DOHH2 (cell line): ENCODE measurements around the gene TP63.

Experiments
- EZH2phosphoT487 ChIP-seq: fragments of 200-600 bp; sonication (generic); IDR thresholded peaks from 2 replicates; pipeline ENCODE4 v1.6.1; 2017; ENCODE audit warnings: borderline replicate concordance, mild to moderate bottlenecking, antibody characterized with exemption, low read length, moderate library complexity, mixed read lengths
- TF ChIP-seq, protein P1 (sequence below): fragments of 200-600 bp; sonication (generic); IDR thresholded peaks from one replicate; pipeline ENCODE4 v1.5.1; 2014; ENCODE audit warnings: antibody characterized with exemption, mild to moderate bottlenecking, low read depth, low read length; ENCODE audit not compliant: poor library complexity, severe bottlenecking

DNA sequence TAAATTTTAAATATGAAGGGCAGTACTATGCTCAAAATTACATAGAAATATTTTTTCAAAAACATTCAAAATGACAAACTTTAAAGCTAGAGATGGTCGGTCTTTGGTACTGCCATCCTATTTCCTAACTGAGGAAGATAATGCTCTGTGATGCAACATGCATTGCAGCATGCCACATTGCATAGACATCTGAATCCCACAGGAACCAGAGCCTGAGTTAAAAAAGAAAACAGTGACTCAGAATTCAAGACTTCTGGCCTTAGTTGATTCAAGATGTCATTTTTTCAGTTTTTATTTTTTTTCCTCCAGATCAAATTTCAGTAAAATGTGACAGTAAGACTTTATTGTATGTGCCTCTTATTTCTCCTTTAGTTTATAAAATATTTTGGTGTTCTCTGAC lies 33.1 kb downstream of the TP63 start:
- TF ChIP-seq, protein P1, sequence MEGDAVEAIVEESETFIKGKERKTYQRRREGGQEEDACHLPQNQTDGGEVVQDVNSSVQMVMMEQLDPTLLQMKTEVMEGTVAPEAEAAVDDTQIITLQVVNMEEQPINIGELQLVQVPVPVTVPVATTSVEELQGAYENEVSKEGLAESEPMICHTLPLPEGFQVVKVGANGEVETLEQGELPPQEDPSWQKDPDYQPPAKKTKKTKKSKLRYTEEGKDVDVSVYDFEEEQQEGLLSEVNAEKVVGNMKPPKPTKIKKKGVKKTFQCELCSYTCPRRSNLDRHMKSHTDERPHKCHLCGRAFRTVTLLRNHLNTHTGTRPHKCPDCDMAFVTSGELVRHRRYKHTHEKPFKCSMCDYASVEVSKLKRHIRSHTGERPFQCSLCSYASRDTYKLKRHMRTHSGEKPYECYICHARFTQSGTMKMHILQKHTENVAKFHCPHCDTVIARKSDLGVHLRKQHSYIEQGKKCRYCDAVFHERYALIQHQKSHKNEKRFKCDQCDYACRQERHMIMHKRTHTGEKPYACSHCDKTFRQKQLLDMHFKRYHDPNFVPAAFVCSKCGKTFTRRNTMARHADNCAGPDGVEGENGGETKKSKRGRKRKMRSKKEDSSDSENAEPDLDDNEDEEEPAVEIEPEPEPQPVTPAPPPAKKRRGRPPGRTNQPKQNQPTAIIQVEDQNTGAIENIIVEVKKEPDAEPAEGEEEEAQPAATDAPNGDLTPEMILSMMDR, result no peak
- TF ChIP-seq EZH2phosphoT487, result no peak
